ENCODE measurements around the gene SUPT6H. TPM values are rescaled to one million over a fixed set of nuclear protein-coding genes. Genes with fewer than 3 reads are reported as not detected.
A peak's percentile ranks its signal among the peaks of the same experiment; 100 is the strongest.

The SUPT6H gene
- total and polyA plus RNA-seq, 3 donors from 2014 or later: 64.8 to 129 (median 121) TPM

GRCh38 chr17:28711723-28712031, 49.7 kb downstream of the SUPT6H start, which contains the start of gene PROCA1:
Gene PROCA1, minus strand, starts transcription at chr17:28711888. Its CDS starts 228 bp downstream, at chr17:28711660.
- Histone ChIP-seq H3K4me3 (peak within 1 kb of the TSS; percentile 64 to 73), H3K27ac (peak within 1 kb of the TSS; percentile 82 to 94), H3K36me3 (ENCODE audit: low read depth, missing control alignments) (no peaks in the 10 kb centered on the region), H3K9me3 (no peaks in the 10 kb centered on the region), H3K27me3 (no peaks in the 10 kb centered on the region), H3K4me1 (peaks cover 26% of the 10 kb centered on the region)
- TF ChIP-seq CTCF (IDR thresholded peaks at IDR 0.05) (no peak), POLR2A (IDR thresholded peaks at IDR 0.05) (no peak)
- 1 to 3% methylated on average over 18 to 20 of the region's 20 CpGs for WGBS, 2 donors
- no peak for DNase-seq
- intact Hi-C loops (cut with DNase I; ENCODE audit: low total_unique reads): no loop called here

GRCh38 chr17:28712032-28712704, 50.2 kb downstream of the SUPT6H start:
- 38 to 39% methylated on average over 34 of the region's 34 CpGs for WGBS, 2 donors
- TF ChIP-seq POLR2A (IDR thresholded peaks at IDR 0.05): no peak
- no peak for TF ChIP-seq CTCF (IDR thresholded peaks at IDR 0.05)
- Histone ChIP-seq H3K4me1 (peaks cover 29% of the 10 kb centered on the region), H3K27me3 (no peaks in the 10 kb centered on the region), H3K4me3 (peak overlapping the region; percentile 64 to 73), H3K9me3 (no peaks in the 10 kb centered on the region), H3K36me3 (ENCODE audit: low read depth, missing control alignments) (no peaks in the 10 kb centered on the region), H3K27ac (peak overlapping the region; percentile 82 to 94)
- peak; percentile 36 for DNase-seq
- intact Hi-C loops (cut with DNase I; ENCODE audit: low total_unique reads): no loop called here

GRCh38 chr17:28712705-28713415, 50.9 kb downstream of the SUPT6H start:
- H3K36me3 ChIP-seq (ENCODE audit: low read depth, missing control alignments): no peaks in the 10 kb centered on the region
- intact Hi-C loops (cut with DNase I; ENCODE audit: low total_unique reads): no loop called here
- H3K4me1 ChIP-seq: peaks cover 31% of the 10 kb centered on the region
- peak overlapping the region in 1 of 2 donors; percentile 73 for H3K4me3 ChIP-seq
- H3K27ac ChIP-seq: peak overlapping the region in 1 of 2 donors; percentile 94
- 48 to 73% methylated on average over 7 of the region's 7 CpGs for WGBS, 2 donors
- TF ChIP-seq CTCF (IDR thresholded peaks at IDR 0.05) (no peak), POLR2A (IDR thresholded peaks at IDR 0.05) (no peak)
- no peak for DNase-seq
- no peaks in the 10 kb centered on the region for H3K9me3 ChIP-seq
- H3K27me3 ChIP-seq: no peaks in the 10 kb centered on the region

- no peaks in the 10 kb centered on the region for H3K27me3 ChIP-seq
- H3K4me3 ChIP-seq: no peak overlapping the region
- no peaks in the 10 kb centered on the region for H3K36me3 ChIP-seq (ENCODE audit: low read depth, missing control alignments)
- no peak for DNase-seq
- WGBS, 2 donors: 90 to 92% methylated on average over 2 to 3 of the region's 3 CpGs
- H3K27ac ChIP-seq: no peak overlapping the region
- intact Hi-C loops (cut with DNase I; ENCODE audit: low total_unique reads): no loop called here
- TF ChIP-seq CTCF (IDR thresholded peaks at IDR 0.05) (no peak), POLR2A (IDR thresholded peaks at IDR 0.05) (no peak)
- H3K9me3 ChIP-seq: no peaks in the 10 kb centered on the region
- peaks cover 45% of the 10 kb centered on the region for H3K4me1 ChIP-seq
Measured at GRCh38 chr17:28714281-28714680, 52.3 kb downstream of the SUPT6H start.

All from testis (tissue), 3 donors.